ENCODE data around the gene FGFRL1. TPM values are rescaled to one million over a fixed set of nuclear protein-coding genes. Genes with fewer than 3 reads are reported as not detected.
A peak's percentile ranks its signal among the peaks of the same experiment; 100 is the strongest.

FGFRL1 gene
- total RNA-seq, 5 donors from 2014 or later (not counting 1 experiment from before 2014, with no cell fraction given), result 14.9 to 25.2 (median 23.7) TPM

DNA sequence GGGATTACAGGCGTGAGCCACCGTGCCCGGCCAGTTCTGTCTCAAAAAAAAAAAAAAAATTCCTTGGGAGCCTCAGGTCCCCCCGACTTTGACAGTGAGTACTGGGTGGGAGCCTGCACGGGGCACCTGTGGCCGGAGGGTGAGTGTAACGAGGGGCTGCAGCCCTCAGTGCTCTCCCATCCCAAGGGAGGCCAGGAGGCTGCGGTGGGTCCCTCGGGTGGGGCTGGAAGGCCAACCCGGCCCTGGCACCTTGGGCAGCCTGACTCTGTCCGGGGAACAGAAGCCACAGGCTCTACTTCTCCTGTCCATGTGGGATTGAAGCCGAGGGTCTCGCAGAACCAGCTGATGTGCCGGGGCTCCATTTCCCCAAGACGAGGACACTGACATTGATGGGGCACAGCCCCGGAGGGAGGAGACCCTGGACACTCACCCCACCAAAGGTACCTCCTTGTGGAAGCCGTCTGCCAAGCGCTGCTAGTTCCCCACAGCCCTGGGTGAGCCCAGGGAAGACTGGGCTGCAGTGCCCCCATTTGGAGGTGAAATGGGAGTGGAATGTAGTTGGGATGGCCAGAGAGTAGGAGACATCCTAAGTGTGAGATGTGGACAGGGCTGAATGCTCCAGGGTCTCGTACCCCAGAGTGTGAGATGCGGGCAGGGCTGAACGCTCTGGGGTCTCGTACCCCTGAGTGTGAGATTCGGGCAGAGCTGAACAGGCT lies 16.0 kb upstream of the FGFRL1 start:
- Mint-ChIP-seq H3K36me3 (no peaks in the 10 kb centered on the region), H3K9me3 (no peaks in the 10 kb centered on the region), H3K4me1 (peaks cover 9 to 13% (median 10%) of the 10 kb centered on the region in 3 donors), H3K27ac (no peak overlapping the region), H3K27me3 (peaks cover 13 to 26% of the 10 kb centered on the region in 2 donors), H3K4me3 (no peak overlapping the region)
- CTCF ChIA-PET, result no interaction called here
- H3K27me3 ChIP-seq (replicated peaks in 1 of 2; ENCODE audit: control insufficient read depth in 2 of 2, extremely low read depth in 1 of 2, insufficient read depth in 2 of 2, low read length in 1 of 2), result peaks cover 2 to 44% of the 10 kb centered on the region in 2 experiments
- no peak overlapping the region for H3K4me3 ChIP-seq (ENCODE audit: control insufficient read depth in 1 of 2, extremely low read depth in 1 of 2, low read length in 1 of 2)
- no peak overlapping the region for H3K27ac ChIP-seq (ENCODE audit: low read length)
- ATAC-seq (replicated peaks in 1 of 4) (no peak), DNase-seq (no peak)
- H3K4me1 ChIP-seq (ENCODE audit: control insufficient read depth in 1 of 2, extremely low read depth in 1 of 2, insufficient read depth in 2 of 2, low read length in 2 of 2), result peaks cover 0 to 15% of the 10 kb centered on the region in 2 experiments
- WGBS (ENCODE audit: insufficient coverage), result 96% methylated on average over 9 of the region's 23 CpGs
- no peaks in the 10 kb centered on the region for H3K9me3 ChIP-seq
- peaks cover 0 to 7% of the 10 kb centered on the region in 2 donors for H3K36me3 ChIP-seq (ENCODE audit: control insufficient read depth in 2 of 2, extremely low read depth in 1 of 2, insufficient read depth in 1 of 2, low read length in 1 of 2)
- POLR2A ChIA-PET, result no interaction called here

DNA sequence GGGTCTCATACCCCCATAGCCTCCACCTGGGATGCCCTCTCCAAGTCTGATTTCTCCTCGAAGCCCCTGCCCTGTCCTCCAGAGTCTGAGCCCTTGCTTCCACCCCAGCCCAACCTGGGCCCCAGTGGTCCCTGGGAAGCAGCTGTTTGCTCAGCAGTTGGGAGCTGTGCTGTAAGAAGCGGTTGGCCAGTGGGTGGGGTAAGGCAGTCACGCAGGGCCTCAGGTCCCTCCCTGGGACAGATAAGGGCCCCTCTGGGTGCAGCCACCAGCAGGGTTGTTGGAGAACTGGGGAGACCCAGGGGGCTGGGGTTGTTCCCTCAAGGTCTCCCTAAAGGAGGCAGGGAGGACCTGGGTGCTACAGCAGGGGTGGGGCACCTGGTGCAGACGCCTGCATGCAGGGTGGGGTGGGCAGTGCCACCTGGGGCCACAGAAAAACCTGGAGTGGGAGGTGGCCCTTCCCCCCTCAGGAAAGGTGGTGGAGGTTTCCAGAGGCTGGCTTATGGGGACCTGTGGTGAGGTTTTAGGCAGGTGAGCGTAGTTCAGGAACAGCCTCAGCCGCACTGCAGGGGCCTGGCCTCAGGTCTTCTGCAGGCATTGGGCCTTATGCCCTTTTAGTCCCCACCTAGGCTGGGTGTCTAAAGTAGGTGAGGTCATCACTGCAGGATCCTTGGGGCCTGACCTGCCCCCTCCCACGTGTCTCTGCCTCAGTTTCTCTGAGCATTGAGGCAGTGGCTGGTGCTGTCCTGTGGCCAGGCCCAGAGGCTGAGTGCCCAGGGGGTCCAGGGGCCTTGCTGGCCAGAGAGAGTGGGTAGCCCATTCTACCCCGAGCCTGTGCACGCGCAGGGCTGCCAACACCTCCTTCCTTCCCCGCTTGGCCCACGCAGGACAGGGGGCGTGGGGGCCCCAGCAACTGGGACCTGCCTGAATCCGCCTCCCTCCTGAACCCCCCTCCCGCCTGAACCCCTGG lies 15.1 kb upstream of the FGFRL1 start:
- H3K4me1 ChIP-seq (ENCODE audit: control insufficient read depth in 1 of 2, extremely low read depth in 1 of 2, insufficient read depth in 2 of 2, low read length in 2 of 2), result peaks cover 0 to 15% of the 10 kb centered on the region in 2 experiments
- peaks cover 0 to under 1% of the 10 kb centered on the region in 2 donors for H3K36me3 ChIP-seq (ENCODE audit: control insufficient read depth in 2 of 2, extremely low read depth in 1 of 2, insufficient read depth in 1 of 2, low read length in 1 of 2)
- WGBS (ENCODE audit: insufficient coverage), result 74% methylated on average over 14 of the region's 15 CpGs
- ATAC-seq (replicated peaks in 1 of 4), result no peak
- Mint-ChIP-seq H3K27me3 (peaks cover 13 to 32% of the 10 kb centered on the region in 2 donors), H3K27ac (no peak overlapping the region), H3K9me3 (no peaks in the 10 kb centered on the region), H3K36me3 (no peaks in the 10 kb centered on the region), H3K4me3 (peak overlapping the region in 1 of 3 donors; percentile 20), H3K4me1 (peaks cover 9 to 13% (median 10%) of the 10 kb centered on the region in 3 donors)
- H3K27ac ChIP-seq (ENCODE audit: low read length), result no peak overlapping the region
- H3K27me3 ChIP-seq (replicated peaks in 1 of 2; ENCODE audit: control insufficient read depth in 2 of 2, extremely low read depth in 1 of 2, insufficient read depth in 2 of 2, low read length in 1 of 2), result peaks cover 2 to 53% of the 10 kb centered on the region in 2 experiments
- ChIA-PET POLR2A (no interaction called here), CTCF (no interaction called here)
- no peak for DNase-seq
- H3K9me3 ChIP-seq, result no peaks in the 10 kb centered on the region
- no peak overlapping the region for H3K4me3 ChIP-seq (ENCODE audit: control insufficient read depth in 1 of 2, extremely low read depth in 1 of 2, low read length in 1 of 2)

DNA sequence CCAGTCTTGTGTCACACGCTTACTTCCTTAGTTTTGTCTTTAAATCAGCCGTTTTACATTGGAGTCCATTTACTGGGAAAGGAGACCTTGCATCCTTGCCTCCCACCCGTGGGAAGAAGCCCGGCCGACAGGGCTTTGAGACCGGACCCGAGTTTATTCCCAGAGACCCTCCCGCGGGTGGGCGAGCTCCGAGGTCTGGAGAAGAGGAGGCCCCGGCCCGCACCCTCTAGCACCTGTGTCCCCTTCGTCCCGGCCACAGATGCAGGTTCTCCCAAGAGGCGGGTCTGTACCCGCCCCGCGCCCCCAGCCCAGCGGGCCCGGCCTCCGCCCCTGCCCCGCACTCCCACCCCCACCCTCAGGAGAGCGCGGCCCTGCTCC lies 14.4 kb upstream of the FGFRL1 start:
- no peak overlapping the region for H3K4me3 Mint-ChIP-seq
- POLR2A ChIA-PET, result no interaction called here
- H3K27me3 ChIP-seq (replicated peaks in 1 of 2; ENCODE audit: control insufficient read depth in 2 of 2, extremely low read depth in 1 of 2, insufficient read depth in 2 of 2, low read length in 1 of 2), result peaks cover 2 to 60% of the 10 kb centered on the region in 2 experiments

DNA sequence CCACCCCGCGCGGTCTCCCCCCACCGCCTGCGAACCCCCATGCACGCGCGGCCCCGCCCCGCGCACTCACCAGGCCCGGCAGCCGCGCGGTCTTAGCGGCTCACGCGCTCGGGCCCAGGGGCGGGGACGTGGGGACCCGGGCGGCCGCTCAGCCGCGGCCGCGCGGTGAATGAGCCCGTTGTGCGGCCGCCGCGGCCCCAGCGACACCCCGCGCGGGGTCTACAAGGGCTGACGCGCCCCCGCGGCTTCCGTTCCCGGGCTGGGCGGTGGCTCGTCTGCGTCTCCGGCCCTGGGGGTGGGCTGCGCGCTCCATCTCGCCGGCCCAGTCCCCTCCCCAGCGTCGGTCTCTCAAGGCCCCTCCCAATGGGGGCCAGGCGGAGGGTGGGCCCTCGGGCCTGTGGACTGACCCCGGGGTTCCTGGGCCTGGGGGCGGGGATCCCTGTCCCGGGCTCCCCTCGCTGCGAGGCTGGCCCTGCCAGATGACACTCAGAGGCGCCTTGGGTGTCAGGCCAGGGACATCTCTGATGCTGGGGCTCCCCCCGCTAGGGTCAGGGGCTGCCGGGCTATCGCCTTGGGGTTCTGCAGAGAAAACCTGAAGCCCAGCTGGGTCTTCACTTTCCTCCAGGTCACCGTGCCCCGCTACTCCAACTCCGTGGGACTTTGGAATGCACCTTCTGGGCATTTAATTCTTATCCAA lies 13.9 kb upstream of the FGFRL1 start:
- no peaks in the 10 kb centered on the region for H3K9me3 ChIP-seq
- no peaks in the 10 kb centered on the region for H3K9me3 Mint-ChIP-seq
- peak overlapping the region in 1 of 3 donors; percentile 46 for H3K4me3 Mint-ChIP-seq
- no peaks in the 10 kb centered on the region for H3K36me3 ChIP-seq (ENCODE audit: control insufficient read depth in 2 of 2, extremely low read depth in 1 of 2, insufficient read depth in 1 of 2, low read length in 1 of 2)
- H3K27me3 Mint-ChIP-seq, result peaks cover 13 to 35% of the 10 kb centered on the region in 2 donors
- H3K4me1 Mint-ChIP-seq, result peaks cover 9 to 13% (median 10%) of the 10 kb centered on the region in 3 donors
- ChIA-PET POLR2A (no interaction called here), CTCF (no interaction called here)
- peaks cover 0 to 22% of the 10 kb centered on the region in 2 experiments for H3K4me1 ChIP-seq (ENCODE audit: control insufficient read depth in 1 of 2, extremely low read depth in 1 of 2, insufficient read depth in 2 of 2, low read length in 2 of 2)
- no peak for DNase-seq
- peak overlapping the region in 1 of 2 donors; percentile 29 for H3K4me3 ChIP-seq (ENCODE audit: control insufficient read depth in 1 of 2, extremely low read depth in 1 of 2, low read length in 1 of 2)
- ATAC-seq (replicated peaks in 1 of 4), result peak; percentile 38 to 58 (median 49)
- no peaks in the 10 kb centered on the region for H3K36me3 Mint-ChIP-seq
- no peak overlapping the region for H3K27ac ChIP-seq (ENCODE audit: low read length)
- peaks cover 2 to 63% of the 10 kb centered on the region in 2 experiments for H3K27me3 ChIP-seq (replicated peaks in 1 of 2; ENCODE audit: control insufficient read depth in 2 of 2, extremely low read depth in 1 of 2, insufficient read depth in 2 of 2, low read length in 1 of 2)
- WGBS (ENCODE audit: insufficient coverage), result 2% methylated on average over 61 of the region's 68 CpGs
- no peak overlapping the region for H3K27ac Mint-ChIP-seq

More for the DNA sequence above, 14.4 kb upstream of the FGFRL1 start:
- H3K27ac ChIP-seq (ENCODE audit: low read length), result no peak overlapping the region
- Mint-ChIP-seq H3K9me3 (no peaks in the 10 kb centered on the region), H3K27ac (no peak overlapping the region), H3K27me3 (peaks cover 13 to 34% of the 10 kb centered on the region in 2 donors), H3K36me3 (no peaks in the 10 kb centered on the region), H3K4me1 (peaks cover 9 to 13% (median 10%) of the 10 kb centered on the region in 3 donors)
- H3K36me3 ChIP-seq (ENCODE audit: control insufficient read depth in 2 of 2, extremely low read depth in 1 of 2, insufficient read depth in 1 of 2, low read length in 1 of 2), result no peaks in the 10 kb centered on the region
- H3K9me3 ChIP-seq, result no peaks in the 10 kb centered on the region
- WGBS (ENCODE audit: insufficient coverage), result 17% methylated on average over 18 of the region's 25 CpGs
- H3K4me1 ChIP-seq (ENCODE audit: control insufficient read depth in 1 of 2, extremely low read depth in 1 of 2, insufficient read depth in 2 of 2, low read length in 2 of 2), result peaks cover 0 to 19% of the 10 kb centered on the region in 2 experiments
- peak in 1 of 4 experiments; percentile 4 for ATAC-seq (replicated peaks in 1 of 4)
- DNase-seq, result no peak
- CTCF ChIA-PET, result no interaction called here
- no peak overlapping the region for H3K4me3 ChIP-seq (ENCODE audit: control insufficient read depth in 1 of 2, extremely low read depth in 1 of 2, low read length in 1 of 2)

DNA sequence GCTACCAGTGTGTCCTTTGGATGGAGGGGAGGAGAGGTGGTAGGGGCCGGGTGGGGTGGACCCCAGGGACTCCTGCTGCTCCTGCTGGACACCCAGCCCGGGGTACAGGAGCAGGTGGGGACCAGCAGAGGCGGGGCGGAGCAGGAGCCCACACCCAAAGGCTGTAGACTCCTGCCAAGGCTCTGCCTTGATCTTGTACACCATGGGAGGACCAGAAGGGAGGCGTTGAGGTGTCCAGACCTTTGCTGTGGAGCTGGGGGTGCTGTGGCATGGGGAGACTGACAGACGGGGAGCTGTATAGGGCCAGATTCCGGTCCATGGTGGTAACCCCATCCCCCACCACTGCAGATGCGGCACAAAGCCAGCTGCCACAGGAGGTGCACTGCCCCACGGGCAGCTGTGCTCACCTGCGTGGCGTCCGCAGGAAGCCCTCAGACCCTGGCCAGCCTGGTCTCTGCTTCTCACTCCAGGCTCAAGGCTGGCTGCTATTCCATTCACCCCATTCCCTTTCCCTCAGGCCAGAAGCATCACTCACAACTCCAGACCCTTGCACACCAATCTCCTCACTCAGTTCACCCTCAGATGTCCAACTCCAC lies 13.2 kb upstream of the FGFRL1 start:
- Mint-ChIP-seq H3K4me1 (peaks cover 9 to 13% (median 10%) of the 10 kb centered on the region in 3 donors), H3K27me3 (peaks cover 13 to 35% of the 10 kb centered on the region in 2 donors), H3K9me3 (no peaks in the 10 kb centered on the region), H3K27ac (no peak overlapping the region), H3K4me3 (peak overlapping the region in 1 of 3 donors; percentile 46), H3K36me3 (no peaks in the 10 kb centered on the region)
- ATAC-seq (replicated peaks in 1 of 4) (no peak), DNase-seq (no peak)
- Histone ChIP-seq H3K9me3 (no peaks in the 10 kb centered on the region), H3K27ac (ENCODE audit: low read length) (no peak overlapping the region), H3K36me3 (ENCODE audit: control insufficient read depth in 2 of 2, extremely low read depth in 1 of 2, insufficient read depth in 1 of 2, low read length in 1 of 2) (no peaks in the 10 kb centered on the region), H3K4me1 (ENCODE audit: control insufficient read depth in 1 of 2, extremely low read depth in 1 of 2, insufficient read depth in 2 of 2, low read length in 2 of 2) (peaks cover 0 to 22% of the 10 kb centered on the region in 2 experiments), H3K4me3 (ENCODE audit: control insufficient read depth in 1 of 2, extremely low read depth in 1 of 2, low read length in 1 of 2) (peak overlapping the region in 1 of 2 donors; percentile 29), H3K27me3 (replicated peaks in 1 of 2; ENCODE audit: control insufficient read depth in 2 of 2, extremely low read depth in 1 of 2, insufficient read depth in 2 of 2, low read length in 1 of 2) (peaks cover 2 to 65% of the 10 kb centered on the region in 2 experiments)
- 52% methylated on average over 9 of the region's 12 CpGs for WGBS (ENCODE audit: insufficient coverage)
- ChIA-PET POLR2A (no interaction called here), CTCF (interaction anchor here in 1 of 2 donors (0.7 to 0.9 kb wide), 2 partner anchors 10 to 85 kb away, joined by 3 to 6 read pairs; no protein-coding TSS in a partner anchor)
